ENCODE measurements around the gene CHAT.

- no peak for TF ChIP-seq POLR2AphosphoS5 (IDR thresholded peaks at IDR 0.05)
- TF ChIP-seq CTCF (IDR thresholded peaks at IDR 0.05), result no peak
These were observed 15.6 kb downstream of the CHAT start for GRCh38 chr10:49629431-49629881.
